ENCODE results near the gene ACKR1.

DNA sequence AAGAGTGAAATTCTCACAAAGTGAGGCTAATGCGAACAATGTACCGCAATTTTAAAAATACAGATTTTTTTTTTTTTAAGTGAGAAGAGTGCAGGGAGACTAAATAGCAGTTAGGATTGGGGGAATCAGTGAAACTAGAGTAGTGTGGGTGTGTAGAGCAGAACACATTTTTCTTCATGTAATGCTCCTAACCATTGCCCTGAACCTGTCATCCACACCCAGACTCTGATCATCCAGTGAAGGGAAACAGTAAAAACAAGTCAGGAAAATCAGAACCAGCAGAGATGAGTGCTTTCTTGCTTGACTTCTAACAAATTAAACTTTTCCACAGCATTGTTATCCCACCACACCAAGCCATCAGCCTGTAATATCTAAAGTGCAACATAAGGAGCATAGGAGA is 24.2 kb upstream of the ACKR1 start:
- TF ChIP-seq, protein P1, sequence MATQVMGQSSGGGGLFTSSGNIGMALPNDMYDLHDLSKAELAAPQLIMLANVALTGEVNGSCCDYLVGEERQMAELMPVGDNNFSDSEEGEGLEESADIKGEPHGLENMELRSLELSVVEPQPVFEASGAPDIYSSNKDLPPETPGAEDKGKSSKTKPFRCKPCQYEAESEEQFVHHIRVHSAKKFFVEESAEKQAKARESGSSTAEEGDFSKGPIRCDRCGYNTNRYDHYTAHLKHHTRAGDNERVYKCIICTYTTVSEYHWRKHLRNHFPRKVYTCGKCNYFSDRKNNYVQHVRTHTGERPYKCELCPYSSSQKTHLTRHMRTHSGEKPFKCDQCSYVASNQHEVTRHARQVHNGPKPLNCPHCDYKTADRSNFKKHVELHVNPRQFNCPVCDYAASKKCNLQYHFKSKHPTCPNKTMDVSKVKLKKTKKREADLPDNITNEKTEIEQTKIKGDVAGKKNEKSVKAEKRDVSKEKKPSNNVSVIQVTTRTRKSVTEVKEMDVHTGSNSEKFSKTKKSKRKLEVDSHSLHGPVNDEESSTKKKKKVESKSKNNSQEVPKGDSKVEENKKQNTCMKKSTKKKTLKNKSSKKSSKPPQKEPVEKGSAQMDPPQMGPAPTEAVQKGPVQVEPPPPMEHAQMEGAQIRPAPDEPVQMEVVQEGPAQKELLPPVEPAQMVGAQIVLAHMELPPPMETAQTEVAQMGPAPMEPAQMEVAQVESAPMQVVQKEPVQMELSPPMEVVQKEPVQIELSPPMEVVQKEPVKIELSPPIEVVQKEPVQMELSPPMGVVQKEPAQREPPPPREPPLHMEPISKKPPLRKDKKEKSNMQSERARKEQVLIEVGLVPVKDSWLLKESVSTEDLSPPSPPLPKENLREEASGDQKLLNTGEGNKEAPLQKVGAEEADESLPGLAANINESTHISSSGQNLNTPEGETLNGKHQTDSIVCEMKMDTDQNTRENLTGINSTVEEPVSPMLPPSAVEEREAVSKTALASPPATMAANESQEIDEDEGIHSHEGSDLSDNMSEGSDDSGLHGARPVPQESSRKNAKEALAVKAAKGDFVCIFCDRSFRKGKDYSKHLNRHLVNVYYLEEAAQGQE (IDR thresholded peaks at IDR 0.05; ENCODE audit: insufficient read depth in 1 of 2, low read depth in 2 of 2, low read length in 1 of 2), result no peak
- TF ChIP-seq, protein P2, sequence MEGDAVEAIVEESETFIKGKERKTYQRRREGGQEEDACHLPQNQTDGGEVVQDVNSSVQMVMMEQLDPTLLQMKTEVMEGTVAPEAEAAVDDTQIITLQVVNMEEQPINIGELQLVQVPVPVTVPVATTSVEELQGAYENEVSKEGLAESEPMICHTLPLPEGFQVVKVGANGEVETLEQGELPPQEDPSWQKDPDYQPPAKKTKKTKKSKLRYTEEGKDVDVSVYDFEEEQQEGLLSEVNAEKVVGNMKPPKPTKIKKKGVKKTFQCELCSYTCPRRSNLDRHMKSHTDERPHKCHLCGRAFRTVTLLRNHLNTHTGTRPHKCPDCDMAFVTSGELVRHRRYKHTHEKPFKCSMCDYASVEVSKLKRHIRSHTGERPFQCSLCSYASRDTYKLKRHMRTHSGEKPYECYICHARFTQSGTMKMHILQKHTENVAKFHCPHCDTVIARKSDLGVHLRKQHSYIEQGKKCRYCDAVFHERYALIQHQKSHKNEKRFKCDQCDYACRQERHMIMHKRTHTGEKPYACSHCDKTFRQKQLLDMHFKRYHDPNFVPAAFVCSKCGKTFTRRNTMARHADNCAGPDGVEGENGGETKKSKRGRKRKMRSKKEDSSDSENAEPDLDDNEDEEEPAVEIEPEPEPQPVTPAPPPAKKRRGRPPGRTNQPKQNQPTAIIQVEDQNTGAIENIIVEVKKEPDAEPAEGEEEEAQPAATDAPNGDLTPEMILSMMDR (IDR thresholded peaks at IDR 0.05), result no peak
- TF ChIP-seq POLR2AphosphoS5 (IDR thresholded peaks at IDR 0.05; ENCODE audit: low read depth, low read length) (no peak), SIN3A (IDR thresholded peaks at IDR 0.05; ENCODE audit: borderline replicate concordance, insufficient read depth, low read depth, low read length) (no peak)

Data from Panc1 (cell line).